ENCODE results near the gene SLC12A2.

DNA sequence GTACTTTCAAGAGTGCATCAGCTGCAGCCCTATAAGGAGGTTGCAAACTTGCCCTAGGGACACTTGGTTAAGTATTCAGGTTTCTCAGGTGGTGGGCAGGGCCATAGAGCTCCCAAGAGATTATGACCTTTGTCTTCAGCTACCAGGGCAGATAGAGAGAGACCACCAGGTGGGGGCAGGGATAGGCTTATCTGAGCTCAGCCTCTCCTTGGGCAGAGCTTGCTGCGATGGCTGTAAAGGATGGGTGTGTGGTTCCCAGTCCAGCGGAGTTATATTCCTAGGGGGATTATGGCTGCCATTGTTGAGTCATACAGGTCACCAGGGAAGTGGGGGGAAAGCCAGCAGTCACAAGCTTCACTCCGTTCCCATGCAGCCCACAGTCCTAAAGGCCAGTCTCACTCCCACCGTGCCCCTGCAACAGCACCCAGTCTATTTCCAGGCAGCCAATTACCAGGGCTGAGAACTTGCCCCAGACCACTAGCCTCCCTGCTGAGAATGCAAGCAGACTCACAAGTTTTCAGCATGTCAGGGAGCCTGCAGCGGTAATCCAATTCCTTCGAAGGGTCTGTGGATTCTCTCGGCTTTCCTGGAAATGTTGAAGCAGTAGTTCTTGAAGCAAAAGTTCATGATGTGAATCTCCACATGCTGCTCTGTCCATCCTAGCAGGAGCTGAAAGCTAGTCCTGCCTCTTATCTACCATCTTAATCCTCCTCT, 151.5 kb downstream of the SLC12A2 start:
- TF ChIP-seq, protein P1, sequence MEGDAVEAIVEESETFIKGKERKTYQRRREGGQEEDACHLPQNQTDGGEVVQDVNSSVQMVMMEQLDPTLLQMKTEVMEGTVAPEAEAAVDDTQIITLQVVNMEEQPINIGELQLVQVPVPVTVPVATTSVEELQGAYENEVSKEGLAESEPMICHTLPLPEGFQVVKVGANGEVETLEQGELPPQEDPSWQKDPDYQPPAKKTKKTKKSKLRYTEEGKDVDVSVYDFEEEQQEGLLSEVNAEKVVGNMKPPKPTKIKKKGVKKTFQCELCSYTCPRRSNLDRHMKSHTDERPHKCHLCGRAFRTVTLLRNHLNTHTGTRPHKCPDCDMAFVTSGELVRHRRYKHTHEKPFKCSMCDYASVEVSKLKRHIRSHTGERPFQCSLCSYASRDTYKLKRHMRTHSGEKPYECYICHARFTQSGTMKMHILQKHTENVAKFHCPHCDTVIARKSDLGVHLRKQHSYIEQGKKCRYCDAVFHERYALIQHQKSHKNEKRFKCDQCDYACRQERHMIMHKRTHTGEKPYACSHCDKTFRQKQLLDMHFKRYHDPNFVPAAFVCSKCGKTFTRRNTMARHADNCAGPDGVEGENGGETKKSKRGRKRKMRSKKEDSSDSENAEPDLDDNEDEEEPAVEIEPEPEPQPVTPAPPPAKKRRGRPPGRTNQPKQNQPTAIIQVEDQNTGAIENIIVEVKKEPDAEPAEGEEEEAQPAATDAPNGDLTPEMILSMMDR (IDR thresholded peaks at IDR 0.05) = no peak
- TF ChIP-seq POLR2A (IDR thresholded peaks at IDR 0.05) (no peak), POLR2AphosphoS5 (IDR thresholded peaks at IDR 0.05) (no peak), EP300 (IDR thresholded peaks at IDR 0.05) (no peak)

Data from stomach (tissue), 4 donors.